Stimulated activated CD4-positive, alpha-beta T cell treated with anti-CD3 and anti-CD28 coated beads, Interleukin-1b, Interleukin-23, amount 100 ng/mL, for 4 hours (primary cell): ENCODE data around the gene AGMAT.

Source experiments
- DNase-seq, 2 donors: peaks; one replicate each; pipeline ENCODE4 v3.0.0-alpha.2; 2020; ENCODE audit warnings: low read depth in 2 of 2

The AGMAT gene

DNA sequence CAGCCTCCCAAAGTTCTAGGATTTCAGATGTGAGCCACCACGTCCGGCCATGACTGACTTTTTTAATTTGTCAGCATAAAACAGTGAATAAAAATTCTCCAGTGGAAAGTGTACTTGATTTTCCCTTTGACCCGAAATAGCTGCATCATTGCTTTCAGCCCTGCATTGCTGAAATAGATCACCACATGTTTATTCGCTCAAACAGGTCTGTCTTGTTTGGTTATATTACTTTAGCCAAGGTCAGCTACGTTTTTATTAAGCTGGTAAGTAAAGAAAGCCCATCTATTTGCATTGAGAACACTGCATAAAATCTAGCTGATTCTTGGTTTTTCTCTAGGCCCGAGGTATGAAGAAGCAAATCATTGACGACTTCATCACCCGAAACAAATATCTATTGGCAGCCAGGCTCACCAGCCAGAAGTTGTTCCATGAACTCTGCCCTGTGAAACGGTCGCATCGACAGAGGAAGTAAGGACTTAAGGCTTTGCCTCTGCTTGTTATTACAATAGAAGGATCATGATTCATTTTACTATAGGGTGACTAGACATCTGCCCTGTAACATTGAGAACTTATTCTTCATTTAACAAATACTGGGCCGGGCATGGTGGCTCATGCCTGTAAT lies 25.6 kb downstream of the AGMAT start:
- no peak for DNase-seq

DNA sequence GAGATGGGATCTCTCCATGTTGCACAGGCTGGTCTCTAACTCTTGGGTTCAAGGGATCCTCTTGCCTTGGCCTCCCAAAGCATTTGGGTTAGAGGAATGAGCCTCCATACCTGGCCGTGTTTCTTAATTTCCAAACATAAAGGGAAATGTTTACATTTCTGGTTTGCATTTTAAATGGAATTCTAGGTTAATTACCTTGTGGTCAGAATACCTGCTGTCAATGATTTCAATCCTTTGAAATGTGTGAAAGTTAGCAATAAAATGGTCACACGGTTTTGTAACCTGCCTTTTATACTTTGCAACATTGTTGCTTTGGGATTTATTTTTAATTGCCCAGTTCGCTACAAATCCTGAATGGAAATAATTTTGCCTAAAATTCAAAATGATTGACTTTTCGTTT lies 26.3 kb downstream of the AGMAT start:
- no peak for DNase-seq

DNA sequence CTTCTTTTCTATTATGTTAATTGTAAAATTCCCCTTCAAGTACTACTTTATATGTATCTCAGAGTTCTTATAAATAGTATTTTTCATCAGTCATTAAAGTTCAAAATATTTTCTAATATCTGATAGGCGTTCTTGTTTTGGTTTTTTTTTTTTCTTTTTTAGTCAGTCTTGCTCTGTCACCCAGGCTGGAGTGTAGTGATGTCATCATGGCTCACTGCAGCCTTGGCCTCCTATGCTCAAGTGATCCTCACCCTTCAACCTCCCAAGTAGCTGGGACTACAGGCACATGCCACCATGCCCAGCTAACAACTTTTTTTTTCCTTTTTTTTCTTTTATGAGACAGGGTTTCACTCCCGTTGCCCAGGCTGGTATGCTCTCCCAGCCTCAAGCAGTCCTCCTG lies 27.3 kb downstream of the AGMAT start:
- no peak for DNase-seq

- no peak for DNase-seq
Observed at GRCh38 chr1:15557008-15557407, 27.8 kb downstream of the AGMAT start.

- no peak for DNase-seq
Observed at GRCh38 chr1:15550573-15550972, 34.3 kb downstream of the AGMAT start.

DNA sequence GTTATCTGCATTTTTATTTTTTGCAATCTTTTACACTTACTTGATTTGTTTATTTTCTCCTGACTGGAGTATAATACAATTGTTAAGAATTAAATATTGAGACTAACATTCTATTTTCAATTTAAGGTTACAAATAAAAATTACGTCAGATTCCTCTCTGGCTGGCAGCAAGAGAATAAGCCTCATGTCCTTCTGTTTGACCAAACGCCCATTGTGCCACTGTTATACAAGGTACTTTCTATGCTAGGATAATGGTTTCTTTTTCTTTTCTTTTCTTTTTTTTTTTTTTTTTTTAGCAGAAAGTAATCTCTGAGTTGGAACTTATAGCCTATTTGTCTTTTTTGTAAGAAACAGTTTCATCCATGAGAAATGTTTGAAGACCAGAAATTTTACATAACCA lies 38.2 kb downstream of the AGMAT start:
- DNase-seq: no peak

GRCh38 chr1:15543589-15544568 lies 41.0 kb downstream of the AGMAT start:
- no peak for DNase-seq

DNA sequence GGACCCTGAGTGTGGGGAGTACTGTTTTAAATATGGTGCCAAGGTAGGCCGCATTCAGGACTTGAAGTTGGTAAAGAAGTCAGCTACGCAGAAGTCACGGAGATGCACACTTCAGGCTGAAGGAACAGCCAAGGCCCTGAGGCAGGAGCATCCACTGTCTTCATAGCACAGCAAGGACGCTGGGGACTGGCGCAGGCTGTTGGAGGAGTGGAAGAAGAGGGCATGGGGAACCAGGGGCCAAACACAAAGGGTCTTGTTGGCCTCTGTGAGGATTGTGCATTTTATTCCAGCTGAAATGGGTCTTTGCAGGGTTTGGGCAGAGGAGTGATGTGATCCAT lies 41.6 kb downstream of the AGMAT start:
- DNase-seq: no peak

DNA sequence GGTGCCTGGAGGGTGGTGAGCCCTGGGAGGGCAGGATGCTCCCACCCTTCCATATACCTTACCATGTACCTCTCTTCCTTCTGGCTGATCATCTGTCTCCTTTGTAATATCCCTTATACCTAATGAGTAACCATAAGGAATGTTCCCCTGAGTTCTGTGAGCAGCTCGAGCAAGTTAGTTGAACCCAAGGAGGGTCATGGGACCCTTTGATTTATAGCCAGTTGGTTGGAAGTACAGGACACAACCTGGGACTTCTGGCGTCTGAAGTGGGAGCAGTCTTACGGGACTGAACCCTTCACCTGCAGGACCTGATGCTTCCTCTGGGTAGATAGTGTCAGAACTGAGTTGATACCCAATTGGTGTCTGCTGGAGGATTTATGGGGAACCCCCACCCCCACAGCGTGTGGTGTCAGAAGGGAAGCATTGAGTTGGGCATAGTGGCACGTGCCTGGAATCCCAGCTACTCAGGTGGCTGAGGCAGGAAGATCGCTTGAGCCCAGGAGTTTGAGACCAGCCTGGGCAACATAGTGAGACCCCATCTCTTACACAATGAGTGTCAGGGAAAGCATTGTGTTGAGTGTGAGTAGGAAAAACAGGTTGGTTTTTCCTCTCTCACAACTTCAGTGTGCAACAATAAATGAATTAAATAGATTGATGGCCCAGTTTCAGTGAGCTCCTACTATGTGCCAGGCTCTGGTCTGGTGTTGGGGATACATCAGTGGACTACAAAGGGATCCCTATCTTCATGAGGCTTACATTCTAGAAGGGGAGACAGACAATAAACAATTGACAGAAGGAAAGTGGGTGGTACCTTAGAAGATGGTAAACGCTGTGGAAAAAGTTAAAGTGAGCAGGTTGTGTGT lies 42.2 kb downstream of the AGMAT start:
- no peak for DNase-seq

DNA sequence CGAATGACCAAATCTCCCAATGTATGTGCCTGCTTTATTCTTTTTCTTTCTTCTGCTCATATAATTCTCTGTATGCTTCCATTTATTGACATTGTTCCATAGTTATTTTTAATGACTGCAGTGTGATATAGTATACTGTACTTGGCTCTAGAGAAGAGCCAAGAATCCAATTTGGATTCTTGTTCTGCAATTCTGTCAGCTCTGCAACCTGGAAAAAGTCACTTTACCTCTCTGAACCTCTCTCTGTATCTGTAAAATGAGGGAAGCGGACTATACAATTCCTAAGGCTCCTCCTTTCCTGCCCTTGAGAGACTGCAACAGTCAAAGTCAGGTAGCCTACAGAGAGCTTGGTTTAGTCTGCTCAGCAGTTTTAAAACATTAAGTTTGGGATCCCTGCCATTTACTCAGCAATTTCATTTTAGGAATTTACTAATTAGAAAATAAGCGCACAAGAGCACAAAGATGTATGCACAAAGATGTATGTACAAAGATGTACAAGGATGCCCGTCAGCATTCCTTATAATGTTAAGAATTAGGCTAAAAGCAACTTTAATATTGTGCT lies 43.5 kb downstream of the AGMAT start:
- DNase-seq: no peak

DNA sequence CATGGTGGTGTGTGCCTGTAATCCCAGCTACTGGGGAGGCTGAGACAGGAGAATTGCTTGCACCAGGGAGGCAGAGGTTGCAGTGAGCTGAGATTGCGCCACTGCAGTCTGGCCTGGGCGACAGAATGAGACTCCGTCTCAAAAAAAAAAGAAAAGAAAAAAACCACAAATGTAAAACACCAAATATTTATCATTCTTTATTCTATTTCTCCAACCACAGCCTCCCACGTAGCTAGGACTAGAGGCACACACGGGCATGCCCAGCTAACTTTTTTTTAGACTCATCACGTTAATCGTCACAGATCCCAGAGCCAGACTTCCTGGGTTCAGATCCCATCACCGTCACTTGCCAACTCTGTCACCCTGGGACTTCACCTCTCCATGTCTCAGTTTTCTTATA lies 44.7 kb downstream of the AGMAT start:
- DNase-seq: no peak

DNA sequence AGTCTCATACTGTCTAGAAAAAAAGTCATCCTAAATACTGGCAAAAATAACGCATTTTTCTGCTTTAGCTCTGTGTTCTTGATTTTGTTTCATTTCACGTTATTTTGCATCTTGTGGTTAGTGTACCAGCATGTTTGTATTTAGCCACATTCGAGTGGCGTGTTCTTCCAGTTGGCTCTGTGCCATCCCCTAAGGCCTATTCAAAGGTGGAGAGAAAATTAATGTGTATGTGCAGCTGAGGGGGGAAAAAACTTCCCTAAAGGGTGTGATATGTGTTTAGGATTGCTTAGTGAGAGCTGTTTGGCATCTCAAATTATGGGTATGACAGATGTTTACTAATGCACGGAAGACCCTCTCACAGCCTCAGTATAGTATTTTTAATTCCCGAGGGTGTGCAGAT lies 46.1 kb downstream of the AGMAT start:
- DNase-seq: no peak

- DNase-seq: no peak
Observed at GRCh38 chr1:15531682-15532081, 53.2 kb downstream of the AGMAT start.

GRCh38 chr1:15531003-15531402 lies 53.8 kb downstream of the AGMAT start:
- no peak for DNase-seq

GRCh38 chr1:15526490-15527339 lies 58.1 kb downstream of the AGMAT start, which contains the start of gene DNAJC16:
TSS of gene DNAJC16 (plus strand) at chr1:15526848. CDS start at chr1:15529106, 2,258 bp downstream.
- peak; percentile 84 to 92 for DNase-seq

GRCh38 chr1:15526021-15526489 lies 58.8 kb downstream of the AGMAT start:
- no peak for DNase-seq

DNA sequence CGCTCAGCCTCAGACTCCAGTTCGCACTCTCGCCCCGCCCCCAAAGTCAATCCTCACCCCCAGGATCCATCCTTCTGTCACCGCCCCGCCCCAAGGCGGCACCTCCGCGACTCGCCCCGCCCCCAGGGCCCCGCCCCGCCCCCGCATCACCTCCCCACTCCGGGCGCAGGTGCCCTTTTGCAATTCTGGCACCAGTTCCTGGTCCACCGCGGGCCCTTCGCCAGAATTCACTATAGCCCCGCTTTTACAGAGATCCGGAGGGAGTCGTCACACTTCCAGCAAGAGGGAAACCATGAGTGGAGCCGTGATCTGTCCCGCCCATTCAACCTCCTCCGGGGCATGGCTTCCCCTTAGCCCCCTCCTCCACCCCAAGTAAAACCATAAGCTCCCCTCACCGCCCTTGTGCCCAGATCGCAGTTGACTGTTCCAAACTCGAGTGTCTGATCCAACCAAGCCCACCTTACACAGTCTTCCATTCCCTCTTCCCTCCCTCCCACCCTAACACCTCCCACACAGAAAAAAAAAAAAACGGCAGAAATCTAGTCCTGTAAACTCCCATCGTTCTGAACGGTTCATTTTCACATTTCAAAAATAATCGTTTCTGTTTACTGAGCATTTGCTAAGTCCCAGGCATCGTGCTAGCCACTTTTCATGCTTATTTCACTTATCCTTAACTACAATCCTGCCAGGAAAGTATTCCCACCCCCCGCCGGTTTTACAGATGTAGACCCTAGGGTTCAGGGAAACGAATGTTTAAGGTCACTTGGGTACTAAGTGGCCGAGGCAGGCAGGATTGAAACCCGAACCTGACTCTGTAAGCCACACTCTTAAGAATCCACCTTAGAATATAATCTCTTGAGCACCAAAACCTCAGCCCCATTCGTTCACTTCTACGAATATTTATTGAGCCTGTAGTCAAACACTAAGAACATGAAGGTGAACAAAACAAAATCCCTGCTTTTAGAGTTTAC lies 59.5 kb downstream of the AGMAT start:
- no peak for DNase-seq

- peak; percentile 100 for DNase-seq
Observed at GRCh38 chr1:15524283-15525049, 60.4 kb downstream of the AGMAT start.

DNA sequence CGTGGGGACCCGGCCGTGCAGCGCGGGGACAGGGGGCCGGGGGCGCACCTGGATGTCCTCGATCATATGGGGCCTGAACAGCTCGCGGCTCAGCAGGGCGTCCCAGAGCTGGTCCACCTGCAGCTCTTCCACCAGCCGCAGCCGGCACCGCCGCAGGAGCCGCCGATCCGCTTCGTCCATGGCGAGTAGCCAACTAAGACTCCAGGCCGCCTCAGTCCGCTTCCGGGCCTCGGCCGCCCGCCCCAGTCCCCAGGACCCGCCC lies 60.9 kb downstream of the AGMAT start, which contains the start of gene CASP9:
TSS of gene CASP9 (minus strand) at position 195 of the 262 bp plus-strand sequence. CDS start at position 180, 15 bp downstream.
- no peak for DNase-seq
